Neural cell (in vitro differentiated cells): ENCODE measurements around the gene EYS. TPM values are rescaled to one million over a fixed set of nuclear protein-coding genes. Genes with fewer than 3 reads are reported as not detected.

Source experiments
- H2AFZ ChIP-seq: fragments of 200-600, 300-800 bp; sonication (generic), shearing (Covaris generic); 2 replicates; pipeline ENCODE4 v1.6.0; 2014; ENCODE audit warnings: low read depth, mild to moderate bottlenecking, antibody characterized with exemption, low read length, moderate library complexity
- H3F3A ChIP-seq: fragments of 200-600 bp; shearing (Covaris generic); 2 replicates; pipeline ENCODE4 v1.6.1; 2016; ENCODE audit warnings: mild to moderate bottlenecking, moderate library complexity, mixed read lengths, antibody characterized with exemption, low read length; ENCODE audit not compliant: insufficient read depth, poor library complexity, severe bottlenecking
- H3K27ac ChIP-seq: fragments of 200-600, 300-800 bp; sonication (generic), shearing (Covaris generic); 2 replicates; pipeline ENCODE4 v1.5.1; 2014; ENCODE audit warnings: mild to moderate bottlenecking, low read length, moderate library complexity
- H3K27me3 ChIP-seq: fragments of 300-800, 200-600 bp; sonication (generic), shearing (Covaris generic); 2 replicates; pipeline ENCODE4 v1.6.0; 2014; ENCODE audit warnings: mild to moderate bottlenecking, low read depth, low read length, moderate library complexity; ENCODE audit not compliant: insufficient read depth
- H3K36me3 ChIP-seq: fragments of 300-800, 200-600 bp; sonication (generic), shearing (Covaris generic); 2 replicates; pipeline ENCODE4 v1.5.1; 2014; ENCODE audit warnings: mild to moderate bottlenecking, antibody characterized with exemption, low read length, moderate library complexity; ENCODE audit not compliant: insufficient read depth
- H3K4me2 ChIP-seq: fragments of 300-800, 200-600 bp; sonication (generic), shearing (Covaris generic); 2 replicates; pipeline ENCODE4 v1.6.0; 2014; ENCODE audit warnings: mild to moderate bottlenecking, low read length
- H3K4me3 ChIP-seq: fragments of 300-800, 200-600 bp; sonication (generic), shearing (Covaris generic); 2 replicates; pipeline ENCODE4 v1.5.1; 2014; ENCODE audit warnings: mild to moderate bottlenecking, low read length, moderate library complexity
- H3K79me2 ChIP-seq: fragments of 200-600 bp; shearing (Covaris generic); replicated peaks from 2 replicates; pipeline ENCODE4 v1.6.0; 2014; ENCODE audit warnings: mild to moderate bottlenecking, low read length, moderate library complexity; ENCODE audit not compliant: insufficient read depth
- H3K9ac ChIP-seq: fragments of 300-800, 200-600 bp; sonication (generic), shearing (Covaris generic); 2 replicates; pipeline ENCODE4 v1.6.1; 2016; ENCODE audit warnings: mild to moderate bottlenecking, low read length, mixed read lengths
- H3K9me2 ChIP-seq: fragments of 200-600 bp; shearing (Covaris generic); 2 replicates; pipeline ENCODE4 v1.6.1; 2016; ENCODE audit warnings: mild to moderate bottlenecking, low read length, mixed read lengths; ENCODE audit not compliant: insufficient read depth
- H3K9me3 ChIP-seq: fragments of 200-600, 300-800 bp; sonication (generic), shearing (Covaris generic); 2 replicates; pipeline ENCODE4 v1.6.1; 2016; ENCODE audit warnings: mild to moderate bottlenecking, mixed run types, low read length, moderate library complexity, mixed read lengths
- H4K20me1 ChIP-seq: fragments of 200-600 bp; shearing (Covaris generic); 2 replicates; pipeline ENCODE4 v1.6.1; 2016; ENCODE audit warnings: mild to moderate bottlenecking, mixed run types; ENCODE audit not compliant: insufficient read depth
- EP300 ChIP-seq: fragments of 450-650 bp; conservative IDR thresholded peaks from 2 replicates; pipeline ENCODE4 v1.6.1; 2014; ENCODE audit warnings: antibody characterized with exemption, mild to moderate bottlenecking, moderate library complexity; ENCODE audit not compliant: poor library complexity, severe bottlenecking
- EZH2 ChIP-seq: fragments of 200-600, 300-800 bp; shearing (Covaris generic), sonication (generic); IDR thresholded peaks from 2 replicates; pipeline ENCODE4 v1.6.1; 2014; ENCODE audit warnings: antibody characterized with exemption, low read length, borderline replicate concordance, mild to moderate bottlenecking; ENCODE audit not compliant: insufficient read depth, poor library complexity, severe bottlenecking
- MXI1 ChIP-seq: fragments of 450-650 bp; conservative IDR thresholded peaks from 2 replicates; pipeline ENCODE4 v1.6.1; 2014; ENCODE audit warnings: antibody characterized with exemption, mild to moderate bottlenecking; ENCODE audit not compliant: poor library complexity, severe bottlenecking
- POLR2AphosphoS5 ChIP-seq: IDR thresholded peaks from 2 replicates; pipeline ENCODE4 v1.6.1; 2012
- RAD21 ChIP-seq: fragments of 450-650 bp; conservative IDR thresholded peaks from 2 replicates; pipeline ENCODE4 v1.6.1; 2014; ENCODE audit warnings: antibody characterized with exemption, mild to moderate bottlenecking, moderate library complexity
- REST ChIP-seq: IDR thresholded peaks from 2 replicates; pipeline ENCODE4 v1.6.1; 2012; ENCODE audit warnings: borderline replicate concordance
- SMC3 ChIP-seq: fragments of 450-650 bp; conservative IDR thresholded peaks from 2 replicates; pipeline ENCODE4 v1.6.1; 2014; ENCODE audit warnings: antibody characterized with exemption, mild to moderate bottlenecking, moderate library complexity; ENCODE audit not compliant: poor library complexity
- TAF1 ChIP-seq: IDR thresholded peaks from 2 replicates; pipeline ENCODE4 v1.6.1; 2012; ENCODE audit warnings: low read depth
- polyA plus RNA-seq: library from polyadenylated mRNA; depleted of rRNA; stranded (reverse); fragments of >200 nt; gene quantifications from 2 replicates; pipeline ENCODE4 v1.2.3, GENCODE V29; 2014
- TF ChIP-seq, protein P1 (sequence below): fragments of 450-650 bp; IDR thresholded peaks from 2 replicates; pipeline ENCODE4 v1.5.1; 2014; ENCODE audit warnings: antibody characterized with exemption, mild to moderate bottlenecking, moderate library complexity; ENCODE audit not compliant: poor library complexity, severe bottlenecking

Gene EYS
- polyA plus RNA-seq, 1 donor from 2014 or later = 0.38 TPM

DNA sequence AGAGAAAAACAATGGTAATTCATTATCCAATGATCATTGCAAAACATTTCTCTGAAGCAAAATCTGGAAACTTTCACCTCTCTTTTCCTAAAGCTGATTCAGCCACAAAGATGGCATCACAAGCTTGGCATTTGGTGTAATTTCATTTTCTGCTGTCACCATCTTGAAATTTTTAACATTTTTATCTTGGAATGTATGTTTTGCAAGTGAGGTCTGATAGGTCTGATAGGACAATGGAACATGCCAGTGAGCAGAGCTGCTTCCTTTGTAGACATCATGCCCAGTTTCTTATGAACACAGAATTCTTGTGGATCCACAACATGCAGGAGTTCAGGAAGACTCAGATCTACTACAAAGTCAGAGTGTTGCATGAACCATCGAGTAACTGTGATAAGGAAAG lies 969.6 kb downstream of the EYS start:
- Histone ChIP-seq H3F3A (no peaks in the 10 kb centered on the region), H2AFZ (no peak overlapping the region), H3K9me2 (no peaks in the 10 kb centered on the region), H3K79me2 (no peaks in the 10 kb centered on the region), H3K27me3 (no peaks in the 10 kb centered on the region), H3K4me3 (no peak overlapping the region), H3K27ac (no peak overlapping the region), H3K36me3 (no peaks in the 10 kb centered on the region), H3K4me2 (no peak overlapping the region), H4K20me1 (no peaks in the 10 kb centered on the region), H3K9me3 (no peaks in the 10 kb centered on the region), H3K9ac (no peak overlapping the region)
- TF ChIP-seq EZH2 = no peak
- no peak for TF ChIP-seq MXI1
- no peak for TF ChIP-seq SMC3
- TF ChIP-seq POLR2AphosphoS5 = no peak
- no peak for TF ChIP-seq RAD21
- no peak for TF ChIP-seq TAF1
- TF ChIP-seq, protein P1, sequence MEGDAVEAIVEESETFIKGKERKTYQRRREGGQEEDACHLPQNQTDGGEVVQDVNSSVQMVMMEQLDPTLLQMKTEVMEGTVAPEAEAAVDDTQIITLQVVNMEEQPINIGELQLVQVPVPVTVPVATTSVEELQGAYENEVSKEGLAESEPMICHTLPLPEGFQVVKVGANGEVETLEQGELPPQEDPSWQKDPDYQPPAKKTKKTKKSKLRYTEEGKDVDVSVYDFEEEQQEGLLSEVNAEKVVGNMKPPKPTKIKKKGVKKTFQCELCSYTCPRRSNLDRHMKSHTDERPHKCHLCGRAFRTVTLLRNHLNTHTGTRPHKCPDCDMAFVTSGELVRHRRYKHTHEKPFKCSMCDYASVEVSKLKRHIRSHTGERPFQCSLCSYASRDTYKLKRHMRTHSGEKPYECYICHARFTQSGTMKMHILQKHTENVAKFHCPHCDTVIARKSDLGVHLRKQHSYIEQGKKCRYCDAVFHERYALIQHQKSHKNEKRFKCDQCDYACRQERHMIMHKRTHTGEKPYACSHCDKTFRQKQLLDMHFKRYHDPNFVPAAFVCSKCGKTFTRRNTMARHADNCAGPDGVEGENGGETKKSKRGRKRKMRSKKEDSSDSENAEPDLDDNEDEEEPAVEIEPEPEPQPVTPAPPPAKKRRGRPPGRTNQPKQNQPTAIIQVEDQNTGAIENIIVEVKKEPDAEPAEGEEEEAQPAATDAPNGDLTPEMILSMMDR = no peak

DNA sequence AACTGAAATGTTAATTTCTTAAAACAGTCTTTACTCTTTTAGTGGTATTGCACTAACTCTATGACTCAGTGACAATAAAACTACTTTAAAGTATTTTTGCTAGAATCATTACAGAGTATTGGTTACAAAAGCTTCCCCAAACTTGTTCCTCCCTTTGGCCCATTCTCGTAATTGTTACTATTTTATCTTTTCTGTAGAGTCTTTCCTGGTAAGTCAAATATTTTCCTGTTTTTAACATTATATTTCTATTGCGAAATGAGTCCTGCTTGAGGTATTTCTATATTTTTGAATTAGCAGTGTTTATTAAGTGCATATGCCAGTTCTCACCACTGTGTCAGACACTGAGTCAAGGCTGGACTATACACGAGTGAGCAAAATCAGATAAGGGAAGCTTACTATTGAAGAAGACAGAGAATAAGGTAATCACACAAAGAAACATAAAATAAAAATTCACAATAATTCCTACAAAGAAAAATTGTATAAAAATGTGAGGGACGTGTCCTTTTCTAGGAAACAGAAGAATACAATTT lies 970.5 kb downstream of the EYS start:
- Histone ChIP-seq H3K9ac (no peak overlapping the region), H3K27me3 (no peaks in the 10 kb centered on the region), H3K9me2 (no peaks in the 10 kb centered on the region), H3K9me3 (no peaks in the 10 kb centered on the region), H3K4me2 (no peak overlapping the region), H2AFZ (no peak overlapping the region), H4K20me1 (no peaks in the 10 kb centered on the region), H3K79me2 (no peaks in the 10 kb centered on the region), H3K36me3 (no peaks in the 10 kb centered on the region), H3K4me3 (no peak overlapping the region), H3K27ac (no peak overlapping the region), H3F3A (no peaks in the 10 kb centered on the region)
- no peak for TF ChIP-seq EZH2
- no peak for TF ChIP-seq POLR2AphosphoS5
- TF ChIP-seq MXI1 = no peak
- no peak for TF ChIP-seq EP300
- TF ChIP-seq SMC3 = no peak
- TF ChIP-seq REST = no peak
- TF ChIP-seq, protein P1 = no peak
- TF ChIP-seq TAF1 = no peak
